ENCODE data around the gene ELAVL3.

DNA sequence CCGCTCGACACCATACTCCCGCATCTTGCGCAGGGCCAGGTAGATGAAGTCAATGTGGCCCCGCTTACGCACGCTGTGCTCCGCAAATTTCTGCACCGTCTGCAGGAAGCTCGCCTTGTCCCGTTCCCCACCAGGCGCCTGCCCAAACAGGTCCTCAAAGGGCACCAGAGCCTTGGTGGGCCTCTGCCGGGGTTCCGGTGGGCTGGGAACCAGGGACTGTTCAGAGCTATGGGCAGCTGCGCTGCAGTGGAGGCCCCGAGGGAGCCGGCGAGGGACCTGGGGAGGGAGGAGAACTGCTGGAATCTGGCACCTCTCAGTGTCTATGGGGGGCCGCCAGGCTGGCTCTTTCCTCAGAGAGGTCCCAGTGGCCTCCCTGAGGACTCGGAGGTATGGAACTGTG lies 33.1 kb upstream of the ELAVL3 start:
- TF ChIP-seq, protein P1, sequence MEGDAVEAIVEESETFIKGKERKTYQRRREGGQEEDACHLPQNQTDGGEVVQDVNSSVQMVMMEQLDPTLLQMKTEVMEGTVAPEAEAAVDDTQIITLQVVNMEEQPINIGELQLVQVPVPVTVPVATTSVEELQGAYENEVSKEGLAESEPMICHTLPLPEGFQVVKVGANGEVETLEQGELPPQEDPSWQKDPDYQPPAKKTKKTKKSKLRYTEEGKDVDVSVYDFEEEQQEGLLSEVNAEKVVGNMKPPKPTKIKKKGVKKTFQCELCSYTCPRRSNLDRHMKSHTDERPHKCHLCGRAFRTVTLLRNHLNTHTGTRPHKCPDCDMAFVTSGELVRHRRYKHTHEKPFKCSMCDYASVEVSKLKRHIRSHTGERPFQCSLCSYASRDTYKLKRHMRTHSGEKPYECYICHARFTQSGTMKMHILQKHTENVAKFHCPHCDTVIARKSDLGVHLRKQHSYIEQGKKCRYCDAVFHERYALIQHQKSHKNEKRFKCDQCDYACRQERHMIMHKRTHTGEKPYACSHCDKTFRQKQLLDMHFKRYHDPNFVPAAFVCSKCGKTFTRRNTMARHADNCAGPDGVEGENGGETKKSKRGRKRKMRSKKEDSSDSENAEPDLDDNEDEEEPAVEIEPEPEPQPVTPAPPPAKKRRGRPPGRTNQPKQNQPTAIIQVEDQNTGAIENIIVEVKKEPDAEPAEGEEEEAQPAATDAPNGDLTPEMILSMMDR (IDR thresholded peaks at IDR 0.05): no peak
- TF ChIP-seq ZFX (IDR thresholded peaks at IDR 0.05; ENCODE audit: borderline replicate concordance): no peak
